GM15510 (cell line): ENCODE results near the gene GMPPA.

ENCODE experiments used
- POLR2A ChIP-seq: IDR thresholded peaks from 3 replicates; pipeline ENCODE4 v1.6.1; 2011; ENCODE audit warnings: borderline replicate concordance; ENCODE audit not compliant: insufficient read length; ENCODE audit errors: extremely low read depth

GMPPA gene

DNA sequence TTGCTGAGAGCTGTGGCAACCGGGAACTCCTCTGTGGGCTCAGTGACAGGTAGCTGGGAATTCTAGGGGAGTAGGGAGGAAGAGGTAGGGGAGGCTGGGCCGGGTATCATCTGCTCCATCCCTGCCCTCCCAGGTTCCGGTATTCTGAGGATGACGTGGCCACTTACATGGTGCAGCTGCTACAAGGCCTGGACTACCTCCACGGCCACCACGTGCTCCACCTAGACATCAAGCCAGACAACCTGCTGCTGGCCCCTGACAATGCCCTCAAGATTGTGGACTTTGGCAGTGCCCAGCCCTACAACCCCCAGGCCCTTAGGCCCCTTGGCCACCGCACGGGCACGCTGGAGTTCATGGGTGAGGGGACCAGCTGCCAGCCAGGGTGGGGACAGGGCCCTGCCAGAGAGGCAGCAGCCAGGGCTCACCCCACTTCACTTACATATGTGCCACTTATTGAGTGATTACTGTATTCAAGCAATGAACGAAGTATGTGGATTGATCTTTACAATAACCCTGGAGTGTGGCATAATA is 8.0 kb upstream of the GMPPA start:
- TF ChIP-seq POLR2A, result no peak

DNA sequence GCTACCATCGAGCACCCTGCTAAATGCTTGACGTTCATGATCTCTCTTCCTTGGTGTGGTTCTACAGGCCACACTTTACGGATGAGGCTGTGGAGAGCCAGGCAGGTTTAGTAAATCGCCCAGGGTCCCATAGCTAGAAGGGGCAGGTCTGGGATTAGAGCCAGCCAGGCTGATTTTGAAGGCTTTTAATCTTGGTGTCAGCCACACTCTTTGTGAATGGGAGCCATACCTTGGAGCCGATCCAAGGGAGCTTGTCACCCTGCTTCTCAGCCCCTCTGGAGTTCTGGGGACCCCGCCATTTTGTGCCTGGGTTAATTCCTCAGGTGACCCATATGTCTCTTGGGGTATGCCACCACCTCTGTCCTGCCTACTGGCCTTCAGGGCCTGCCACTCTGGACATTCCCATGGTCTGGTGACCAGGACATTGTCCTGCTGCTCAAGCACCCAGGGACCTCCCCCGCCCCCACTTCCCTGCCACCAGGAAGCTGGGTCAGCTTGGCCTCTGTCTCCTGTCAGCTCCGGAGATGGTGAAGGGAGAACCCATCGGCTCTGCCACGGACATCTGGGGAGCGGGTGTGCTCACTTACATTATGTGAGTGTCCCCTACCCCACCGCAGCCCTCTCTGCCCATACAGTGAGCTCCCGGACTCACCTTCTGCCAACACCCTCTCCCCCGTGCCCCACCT is 7.3 kb upstream of the GMPPA start:
- TF ChIP-seq POLR2A, result no peak

GRCh38 chr2:219492575-219492974 is 6.1 kb upstream of the GMPPA start:
- no peak for TF ChIP-seq POLR2A

DNA sequence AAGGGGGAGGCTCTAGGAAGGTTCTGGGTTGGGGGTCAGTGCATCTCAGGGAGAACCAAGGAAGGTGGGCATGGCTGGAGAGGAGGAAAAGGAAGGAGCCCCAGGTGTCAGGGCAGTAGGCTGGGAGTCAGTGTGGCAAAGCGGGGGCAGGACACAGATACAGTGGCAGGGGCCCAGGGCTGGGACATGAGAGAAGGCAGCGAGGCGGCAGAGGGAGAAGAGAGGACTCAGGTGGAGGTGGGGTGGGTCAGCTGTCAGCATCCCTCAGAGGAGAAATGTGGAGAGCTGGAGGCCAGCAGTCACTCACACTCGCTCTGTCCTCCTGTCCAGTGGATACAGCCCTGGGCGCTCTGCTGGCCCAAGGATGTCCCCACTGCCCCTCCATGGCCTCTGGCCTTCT is 5.6 kb upstream of the GMPPA start:
- no peak for TF ChIP-seq POLR2A

DNA sequence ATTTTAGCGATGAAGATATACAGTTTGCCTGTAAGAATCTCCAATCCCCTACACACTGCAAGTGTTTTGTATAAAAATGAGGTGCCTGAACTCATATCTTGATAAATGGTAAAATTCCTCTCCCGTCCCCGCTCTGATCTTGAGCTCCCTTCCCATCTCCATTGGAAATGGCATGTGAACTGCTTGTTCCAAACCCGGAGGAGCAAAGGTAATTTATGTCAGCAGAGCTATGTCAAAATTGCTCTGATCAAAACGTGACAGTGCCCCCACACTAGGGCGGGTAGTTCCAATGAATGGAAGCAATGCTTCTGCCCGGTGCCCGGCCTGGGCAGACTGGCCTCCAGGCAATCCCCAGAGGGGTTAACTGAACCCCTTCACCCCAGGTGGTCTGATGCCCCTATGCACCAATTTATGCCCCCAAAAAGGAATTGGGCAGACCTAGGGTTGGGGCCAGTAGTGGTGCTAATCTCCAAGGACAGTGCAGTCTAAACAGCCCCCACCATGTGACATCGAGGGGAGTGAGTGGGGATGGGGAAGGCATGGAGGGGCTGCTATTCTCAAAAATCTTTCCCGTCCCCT is 3.6 kb upstream of the GMPPA start:
- TF ChIP-seq POLR2A, result no peak

DNA sequence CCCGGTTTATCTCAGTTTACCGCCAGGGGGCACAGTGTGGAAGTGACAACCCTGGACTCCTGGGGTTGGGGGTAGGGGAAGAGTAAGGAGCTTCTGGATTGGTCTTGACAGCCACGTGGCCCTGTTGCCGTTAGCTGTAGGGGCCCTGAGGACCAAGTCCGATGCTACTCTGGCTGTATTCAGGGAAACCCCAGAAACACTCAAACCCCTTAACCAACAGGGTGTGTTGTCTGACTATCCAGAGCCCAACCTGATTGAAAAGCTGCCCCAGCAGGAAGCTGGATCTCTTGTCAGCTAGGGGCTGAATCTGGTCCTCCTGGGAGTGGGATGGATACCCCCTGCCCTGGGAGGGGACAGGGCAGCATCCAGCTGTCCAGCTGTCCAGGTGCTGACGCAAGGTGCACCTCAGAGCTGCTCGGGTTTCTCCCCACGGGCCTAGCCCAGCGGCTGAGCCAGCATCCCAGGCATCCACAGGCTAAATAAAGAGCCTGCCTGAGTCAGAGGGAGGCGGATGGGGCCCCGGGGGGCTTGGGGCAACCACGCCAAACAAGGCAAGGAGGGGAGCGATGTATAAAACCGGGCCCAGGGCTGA is 3.1 kb upstream of the GMPPA start:
- no peak for TF ChIP-seq POLR2A

DNA sequence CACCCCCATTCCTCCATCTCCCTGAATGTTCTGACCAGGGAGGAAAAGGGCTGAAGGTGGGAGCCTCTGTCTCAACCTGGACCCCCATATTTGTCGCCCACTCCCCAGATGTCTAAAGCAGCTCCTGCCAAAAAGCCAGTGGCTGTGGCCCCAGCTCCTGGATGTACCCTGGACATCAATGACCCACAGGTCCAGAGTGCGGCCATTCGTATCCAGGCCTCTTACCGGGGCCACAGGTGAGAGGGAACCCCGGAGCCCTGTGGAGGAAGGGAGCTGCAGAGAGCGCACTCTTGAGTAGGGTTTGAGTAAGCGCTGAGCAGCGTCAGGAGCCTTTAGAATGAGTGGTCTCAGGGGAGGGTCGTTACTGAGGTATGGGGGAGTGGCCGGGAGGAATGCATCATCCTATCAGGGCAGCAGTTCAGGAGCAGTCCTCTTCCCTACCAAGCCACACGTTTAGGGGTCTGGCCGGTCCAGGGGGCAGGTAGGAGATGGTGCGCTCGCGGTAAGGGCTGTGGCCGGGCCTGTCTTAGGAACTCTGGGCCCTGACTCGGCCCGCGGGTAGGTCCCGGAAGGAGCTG is 2.4 kb upstream of the GMPPA start:
- TF ChIP-seq POLR2A, result no peak

DNA sequence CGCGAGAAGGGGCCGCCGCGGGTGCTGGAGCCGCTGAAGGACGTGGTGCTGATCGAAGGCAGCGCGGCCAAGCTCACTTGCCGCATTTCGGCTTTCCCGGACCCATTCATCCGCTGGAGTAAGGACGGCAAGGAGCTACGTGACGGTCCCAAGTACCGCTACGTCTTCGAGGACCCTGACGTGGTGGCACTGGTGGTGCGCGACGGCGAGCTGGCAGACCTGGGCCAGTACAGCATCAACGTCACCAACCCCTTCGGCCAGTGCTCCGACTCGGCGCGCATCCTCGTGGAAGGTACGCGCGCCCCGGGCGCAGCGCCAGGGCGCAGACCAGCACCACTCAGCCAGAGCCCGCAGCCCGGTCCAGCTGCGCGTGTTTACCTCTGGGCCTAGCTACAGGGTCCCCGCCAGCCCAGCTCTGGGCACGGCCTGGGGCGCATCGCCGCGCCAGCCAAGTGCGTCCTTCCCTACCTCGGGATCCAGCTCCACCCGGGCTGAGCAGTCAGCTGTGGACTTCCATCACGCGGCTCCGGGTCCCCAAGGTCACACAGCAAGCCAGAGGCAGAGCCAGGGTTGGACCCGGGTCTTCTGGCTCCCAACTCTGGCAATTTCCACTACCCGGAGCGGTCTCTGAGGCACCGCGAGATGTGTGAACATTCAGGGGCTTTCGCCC is 1.7 kb upstream of the GMPPA start:
- TF ChIP-seq POLR2A, result no peak

GRCh38 chr2:219497495-219498279 is 1.0 kb upstream of the GMPPA start:
- TF ChIP-seq POLR2A, result no peak

- TF ChIP-seq POLR2A, result no peak
Observed at GRCh38 chr2:219499058-219499307, 292 bp downstream of the GMPPA start.

DNA sequence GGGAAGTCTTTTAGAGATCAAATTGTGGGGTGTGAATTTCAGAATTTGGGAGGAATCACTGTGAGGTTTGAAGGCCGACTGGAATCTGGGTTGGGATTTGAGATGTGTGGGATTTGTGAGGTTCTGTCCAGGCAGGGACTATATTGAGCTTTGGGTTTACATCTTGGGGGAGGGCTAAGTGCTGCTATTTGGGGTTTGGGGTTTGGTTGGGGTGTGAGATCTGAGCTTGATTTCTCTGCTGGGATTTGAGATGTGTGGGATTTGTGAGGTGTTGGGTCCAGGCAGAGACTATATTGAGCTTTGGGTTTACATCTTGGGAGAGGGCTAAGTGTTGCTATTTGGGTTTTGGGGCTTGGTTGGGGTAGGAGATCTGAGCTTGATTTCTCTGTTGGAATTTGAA is 864 bp downstream of the GMPPA start:
- no peak for TF ChIP-seq POLR2A

GRCh38 chr2:219500135-219500534 is 1.4 kb downstream of the GMPPA start:
- TF ChIP-seq POLR2A, result no peak

- no peak for TF ChIP-seq POLR2A
Observed at GRCh38 chr2:219501849-219502248, 3.2 kb downstream of the GMPPA start.

GRCh38 chr2:219502618-219503017 is 3.9 kb downstream of the GMPPA start:
- TF ChIP-seq POLR2A, result no peak

- no peak for TF ChIP-seq POLR2A
Observed at GRCh38 chr2:219505585-219505984, 6.9 kb downstream of the GMPPA start.
